ENCODE measurements around the gene PSMB5.

PSMB5 gene

DNA sequence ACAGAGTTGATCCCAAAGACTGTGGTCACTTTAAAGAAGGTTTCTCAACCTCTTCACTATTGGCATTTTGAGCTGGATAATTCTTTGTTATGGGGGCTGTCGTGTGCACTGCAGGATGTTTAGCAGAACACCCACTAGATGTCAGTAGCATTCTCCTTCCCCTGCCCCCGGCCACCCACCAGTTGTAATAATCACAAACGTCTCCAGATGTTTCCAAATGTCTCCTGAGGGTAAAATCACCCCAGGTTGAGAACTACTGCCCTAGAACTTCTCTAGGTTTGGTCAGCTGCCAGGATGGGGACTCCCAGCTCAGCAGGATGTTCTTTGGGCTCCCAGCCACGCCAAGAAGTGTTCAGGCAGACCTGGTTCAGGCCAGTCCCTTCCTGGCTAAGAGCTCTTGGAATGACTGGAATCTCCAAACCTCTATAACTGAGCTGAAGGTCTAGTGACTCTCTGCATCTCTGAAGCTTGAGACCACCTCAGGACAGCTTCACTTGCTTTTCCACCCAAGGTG is 39.9 kb downstream of the PSMB5 start:
- TF ChIP-seq, protein P1, sequence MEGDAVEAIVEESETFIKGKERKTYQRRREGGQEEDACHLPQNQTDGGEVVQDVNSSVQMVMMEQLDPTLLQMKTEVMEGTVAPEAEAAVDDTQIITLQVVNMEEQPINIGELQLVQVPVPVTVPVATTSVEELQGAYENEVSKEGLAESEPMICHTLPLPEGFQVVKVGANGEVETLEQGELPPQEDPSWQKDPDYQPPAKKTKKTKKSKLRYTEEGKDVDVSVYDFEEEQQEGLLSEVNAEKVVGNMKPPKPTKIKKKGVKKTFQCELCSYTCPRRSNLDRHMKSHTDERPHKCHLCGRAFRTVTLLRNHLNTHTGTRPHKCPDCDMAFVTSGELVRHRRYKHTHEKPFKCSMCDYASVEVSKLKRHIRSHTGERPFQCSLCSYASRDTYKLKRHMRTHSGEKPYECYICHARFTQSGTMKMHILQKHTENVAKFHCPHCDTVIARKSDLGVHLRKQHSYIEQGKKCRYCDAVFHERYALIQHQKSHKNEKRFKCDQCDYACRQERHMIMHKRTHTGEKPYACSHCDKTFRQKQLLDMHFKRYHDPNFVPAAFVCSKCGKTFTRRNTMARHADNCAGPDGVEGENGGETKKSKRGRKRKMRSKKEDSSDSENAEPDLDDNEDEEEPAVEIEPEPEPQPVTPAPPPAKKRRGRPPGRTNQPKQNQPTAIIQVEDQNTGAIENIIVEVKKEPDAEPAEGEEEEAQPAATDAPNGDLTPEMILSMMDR (IDR thresholded peaks at IDR 0.05): peak; percentile 43 to 45

DNA sequence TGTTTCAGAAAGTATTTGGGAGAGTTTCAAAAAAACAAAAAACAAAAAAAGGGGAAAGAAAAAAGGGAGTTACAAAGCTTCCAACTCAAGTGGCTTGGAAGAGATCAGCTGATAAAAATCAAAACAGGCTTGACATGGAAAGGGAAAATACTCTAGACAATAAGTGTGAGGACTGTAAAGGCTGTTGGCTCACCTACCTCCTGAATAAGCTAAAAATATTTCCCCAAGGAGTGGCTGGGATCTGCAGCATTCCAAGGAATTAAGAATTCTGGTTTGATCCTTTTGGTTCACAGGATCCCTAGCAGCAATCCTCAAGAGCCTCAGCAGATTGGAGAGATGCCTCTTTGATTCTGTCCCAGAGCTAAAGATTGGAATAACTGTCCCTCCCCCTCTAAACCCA is 41.2 kb downstream of the PSMB5 start:
- peaks cover 0 to 31% (median 0%) of the 10 kb centered on the region in 3 donors for H3K36me3 ChIP-seq

More for the DNA sequence above, 39.9 kb downstream of the PSMB5 start:
- Histone ChIP-seq H3K9me3 (no peaks in the 10 kb centered on the region), H3K27me3 (no peaks in the 10 kb centered on the region), H3K4me1 (peaks cover 0 to 5% (median 0%) of the 10 kb centered on the region in 4 donors), H3K36me3 (peaks cover 0 to 25% (median 5%) of the 10 kb centered on the region in 3 donors), H3K4me3 (no peak overlapping the region), H3K27ac (no peak overlapping the region)
- DNase-seq: no peak
- intact Hi-C loops (cut with DNase I; ENCODE audit: low total_unique reads): no loop called here

DNA sequence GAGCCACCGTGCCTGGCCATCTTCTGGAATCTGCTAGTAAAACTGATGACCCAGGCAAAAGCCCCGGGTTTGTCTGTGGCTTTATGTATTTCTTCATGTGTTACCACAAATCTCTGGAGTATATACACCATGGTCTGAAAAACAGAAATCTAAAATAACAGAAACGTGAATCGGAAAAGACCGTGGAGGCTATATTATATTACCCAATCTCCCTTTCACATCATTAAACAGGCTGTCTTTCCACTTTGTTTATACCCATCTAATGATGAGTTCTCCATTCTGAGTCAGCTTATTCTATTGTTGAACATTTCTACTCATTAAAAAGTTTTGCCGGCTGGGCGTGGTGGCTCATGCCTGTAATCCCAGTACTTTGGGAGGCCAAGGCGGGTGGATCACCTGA is 42.8 kb downstream of the PSMB5 start:
- H3K27ac ChIP-seq: no peak overlapping the region
- no peak for DNase-seq
- H3K9me3 ChIP-seq: no peaks in the 10 kb centered on the region
- H3K4me1 ChIP-seq: peaks cover 0 to 5% (median 0%) of the 10 kb centered on the region in 4 donors
- peaks cover 0 to 34% (median 6%) of the 10 kb centered on the region in 3 donors for H3K36me3 ChIP-seq
- no peaks in the 10 kb centered on the region for H3K27me3 ChIP-seq
- intact Hi-C loops (cut with DNase I; ENCODE audit: low total_unique reads): no loop called here
- TF ChIP-seq, protein P1 (IDR thresholded peaks at IDR 0.05): no peak
- no peak overlapping the region for H3K4me3 ChIP-seq

More for the DNA sequence above, 41.2 kb downstream of the PSMB5 start:
- no peaks in the 10 kb centered on the region for H3K27me3 ChIP-seq
- H3K4me1 ChIP-seq: peaks cover 0 to 5% (median 0%) of the 10 kb centered on the region in 4 donors
- TF ChIP-seq, protein P1 (IDR thresholded peaks at IDR 0.05): no peak
- H3K4me3 ChIP-seq: no peak overlapping the region
- H3K27ac ChIP-seq: no peak overlapping the region
- DNase-seq: no peak
- H3K9me3 ChIP-seq: no peaks in the 10 kb centered on the region
- intact Hi-C loops (cut with DNase I; ENCODE audit: low total_unique reads): no loop called here

DNA sequence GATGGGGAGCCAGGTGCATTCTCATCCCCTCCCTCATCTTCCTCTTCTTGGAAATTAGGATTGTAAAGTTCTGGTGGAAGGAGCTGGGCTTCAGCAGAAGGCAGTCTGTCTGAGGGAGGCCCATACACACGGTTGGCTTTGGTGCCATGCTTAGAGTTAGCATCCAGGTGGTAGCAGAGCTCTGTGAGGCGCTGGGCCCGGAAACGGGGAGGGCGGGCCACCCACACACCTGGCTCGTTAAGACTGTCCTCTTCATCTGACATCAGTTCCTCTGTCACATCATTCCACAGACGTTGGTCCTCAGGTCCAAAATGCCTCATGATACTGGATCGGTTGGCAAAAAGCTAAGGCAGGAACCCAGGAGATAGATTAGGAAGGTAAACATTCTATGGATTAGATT is 47.4 kb downstream of the PSMB5 start:
- peaks cover 0 to 11% (median 6%) of the 10 kb centered on the region in 4 donors for H3K4me1 ChIP-seq
- no peaks in the 10 kb centered on the region for H3K27me3 ChIP-seq
- DNase-seq: no peak
- intact Hi-C loops (cut with DNase I; ENCODE audit: low total_unique reads): loop anchor here (2.0 kb wide), 1 partner anchor 70 kb away; the partner anchor contains the start of gene CDH24
- peaks cover 0 to 34% (median 6%) of the 10 kb centered on the region in 3 donors for H3K36me3 ChIP-seq
- TF ChIP-seq, protein P1 (IDR thresholded peaks at IDR 0.05): no peak
- H3K27ac ChIP-seq: no peak overlapping the region
- H3K4me3 ChIP-seq: no peak overlapping the region
- H3K9me3 ChIP-seq: no peaks in the 10 kb centered on the region

DNA sequence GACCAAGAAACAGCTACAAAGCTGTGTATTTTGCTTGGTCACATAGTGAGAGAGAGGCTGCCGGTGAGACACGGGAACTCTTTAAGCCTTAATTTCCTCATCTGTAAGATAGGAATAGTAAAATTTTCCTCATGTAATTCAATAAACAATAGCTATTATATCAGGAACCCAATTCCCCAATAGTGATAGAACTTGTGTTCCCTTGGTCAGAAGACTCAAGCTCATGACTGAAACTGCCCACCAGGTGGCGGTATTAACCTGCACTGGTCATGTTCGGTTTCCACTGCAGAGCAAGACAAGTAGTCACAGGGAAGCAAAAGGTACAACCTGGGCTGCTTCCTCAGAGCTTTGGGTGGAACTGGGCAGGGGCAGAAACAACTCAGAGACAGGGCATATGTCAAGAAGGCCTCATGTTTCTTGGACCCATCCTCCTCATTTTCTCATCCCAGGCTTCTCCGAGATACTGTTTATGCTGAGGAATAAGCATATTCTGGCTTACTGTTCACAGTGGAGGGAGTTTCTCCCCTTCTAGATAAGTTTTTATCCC is 48.1 kb downstream of the PSMB5 start:
- DNase-seq: peak; percentile 90 to 92
- H3K4me3 ChIP-seq: no peak overlapping the region
- TF ChIP-seq, protein P1 (IDR thresholded peaks at IDR 0.05): peak; percentile 90 to 93
- H3K4me1 ChIP-seq: peaks cover 0 to 12% (median 7%) of the 10 kb centered on the region in 4 donors
- H3K36me3 ChIP-seq: peaks cover 0 to 31% (median 6%) of the 10 kb centered on the region in 3 donors
- intact Hi-C loops (cut with DNase I; ENCODE audit: low total_unique reads): loop anchor here (2.0 kb wide), 1 partner anchor 70 kb away; the partner anchor contains the start of gene CDH24
- no peaks in the 10 kb centered on the region for H3K9me3 ChIP-seq
- no peak overlapping the region for H3K27ac ChIP-seq
- no peaks in the 10 kb centered on the region for H3K27me3 ChIP-seq
